Measurements from ENCODE around the gene SPHK2. TPM values are rescaled to one million over a fixed set of nuclear protein-coding genes. Genes with fewer than 3 reads are reported as not detected.

Gene SPHK2
- total RNA-seq, 6 donors from 2014 or later, result 9.1 to 50.3 (median 26.8) TPM

GRCh38 chr19:48637449-48637947, 18.2 kb downstream of the SPHK2 start:
- Histone ChIP-seq H3K36me3 (no peaks in the 10 kb centered on the region), H3K9me3 (no peaks in the 10 kb centered on the region), H3K4me3 (peak overlapping the region; percentile 66 to 82 (median 78)), H3K4me1 (peaks cover 47 to 57% (median 50%) of the 10 kb centered on the region in 4 donors), H3K27me3 (no peaks in the 10 kb centered on the region), H3K27ac (peak overlapping the region; percentile 92 to 97 (median 95))
- peak; percentile 63 to 82 for TF ChIP-seq POLR2AphosphoS5 (IDR thresholded peaks at IDR 0.05)
- no peak for TF ChIP-seq POLR2A (IDR thresholded peaks at IDR 0.05)
- TF ChIP-seq CTCF (IDR thresholded peaks at IDR 0.05), result no peak
- peak in 1 of 4 donors; percentile 63 for TF ChIP-seq EP300 (IDR thresholded peaks at IDR 0.05)
- peak; percentile 98 to 99 for DNase-seq
- ATAC-seq (ENCODE audit: low FRiP score in 2 of 2), result peak; percentile 86 to 95
- 0% methylated on average over 12 to 19 of the region's 38 CpGs for WGBS, 2 donors

GRCh38 chr19:48637948-48638830, 18.9 kb downstream of the SPHK2 start:
- H3K36me3 ChIP-seq, result no peaks in the 10 kb centered on the region
- peak in 1 of 4 donors; percentile 61 for TF ChIP-seq POLR2A (IDR thresholded peaks at IDR 0.05)
- no peak for TF ChIP-seq CTCF (IDR thresholded peaks at IDR 0.05)
- peak; percentile 6 to 55 for TF ChIP-seq POLR2AphosphoS5 (IDR thresholded peaks at IDR 0.05)
- H3K9me3 ChIP-seq, result no peaks in the 10 kb centered on the region
- peaks cover 40 to 51% (median 43%) of the 10 kb centered on the region in 4 donors for H3K4me1 ChIP-seq
- no peaks in the 10 kb centered on the region for H3K27me3 ChIP-seq
- H3K4me3 ChIP-seq, result peak overlapping the region; percentile 36 to 82 (median 72)
- peak overlapping the region; percentile 92 to 97 (median 95) for H3K27ac ChIP-seq
- WGBS, 2 donors, result 6 to 8% methylated on average over 28 to 29 of the region's 29 CpGs
- DNase-seq, result peak; percentile 87 to 94
- ATAC-seq (ENCODE audit: low FRiP score in 2 of 2), result peak; percentile 71 to 86

- no peaks in the 10 kb centered on the region for H3K9me3 ChIP-seq
- H3K36me3 ChIP-seq, result no peaks in the 10 kb centered on the region
- no peaks in the 10 kb centered on the region for H3K27me3 ChIP-seq
- TF ChIP-seq CTCF (IDR thresholded peaks at IDR 0.05), result no peak
- no peak for TF ChIP-seq POLR2AphosphoS5 (IDR thresholded peaks at IDR 0.05)
- TF ChIP-seq POLR2A (IDR thresholded peaks at IDR 0.05), result no peak
- no peak for TF ChIP-seq EP300 (IDR thresholded peaks at IDR 0.05)
- ATAC-seq (ENCODE audit: low FRiP score in 2 of 2) (no peak), DNase-seq (peak in 1 of 2 donors; percentile 84)
- peak overlapping the region; percentile 92 to 97 (median 95) for H3K27ac ChIP-seq
- H3K4me1 ChIP-seq, result peaks cover 33 to 44% (median 35%) of the 10 kb centered on the region in 4 donors
- H3K4me3 ChIP-seq, result peak overlapping the region in 2 of 4 donors; percentile 77 to 82
- 75 to 77% methylated on average over 14 to 16 of the region's 16 CpGs for WGBS, 2 donors
Measured at GRCh38 chr19:48638831-48639381, 19.6 kb downstream of the SPHK2 start.

- Histone ChIP-seq H3K9me3 (no peaks in the 10 kb centered on the region), H3K27me3 (no peaks in the 10 kb centered on the region), H3K27ac (no peak overlapping the region), H3K4me1 (peaks cover 29 to 40% (median 32%) of the 10 kb centered on the region in 4 donors), H3K4me3 (no peak overlapping the region), H3K36me3 (no peaks in the 10 kb centered on the region)
- DNase-seq, result peak in 1 of 2 donors; percentile 50
- TF ChIP-seq POLR2AphosphoS5 (IDR thresholded peaks at IDR 0.05), result no peak
- no peak for TF ChIP-seq EP300 (IDR thresholded peaks at IDR 0.05)
- no peak for TF ChIP-seq CTCF (IDR thresholded peaks at IDR 0.05)
- TF ChIP-seq POLR2A (IDR thresholded peaks at IDR 0.05), result no peak
- WGBS, 2 donors, result 75 to 80% methylated on average over 33 of the region's 33 CpGs
- no peak for ATAC-seq (ENCODE audit: low FRiP score in 2 of 2)
Measured at GRCh38 chr19:48639483-48640375, 20.4 kb downstream of the SPHK2 start.

All from upper lobe of left lung (tissue), 6 donors.